ENCODE results near the gene RTN4RL2.

- TF ChIP-seq HDGF (IDR thresholded peaks at IDR 0.05; ENCODE audit: borderline replicate concordance) (no peak), L3MBTL2 (conservative IDR thresholded peaks at IDR 0.05) (no peak), SP1 (IDR thresholded peaks at IDR 0.05) (no peak), BHLHE40 (IDR thresholded peaks at IDR 0.05; ENCODE audit: borderline replicate concordance) (no peak), SUZ12 (IDR thresholded peaks at IDR 0.05) (no peak), LEF1 (IDR thresholded peaks at IDR 0.05; ENCODE audit: borderline replicate concordance) (no peak), ARNT (IDR thresholded peaks at IDR 0.05) (no peak), NFRKB (IDR thresholded peaks at IDR 0.05) (no peak), TARDBP (IDR thresholded peaks at IDR 0.05) (no peak), FOXM1 (IDR thresholded peaks at IDR 0.05; ENCODE audit: borderline replicate concordance) (no peak), FOXK2 (IDR thresholded peaks at IDR 0.05) (no peak), ZNF384 (IDR thresholded peaks at IDR 0.05) (no peak), ELF4 (IDR thresholded peaks at IDR 0.05) (no peak)
These were observed 25.4 kb upstream of the RTN4RL2 start for GRCh38 chr11:57434640-57435546.

Measured in HEK293T (cell line).